ENCODE results near the gene MFN2.
"Not testable (repeated sequence)": the region's sequence is repeated elsewhere in the genome, so short reads cannot be mapped to it uniquely, and the experiment has no call there.

Gene MFN2

GRCh38 chr1:12019858-12020509 lies 39.7 kb downstream of the MFN2 start:
- DNase-seq (ENCODE audit: insufficient read length, low spot score): no peak
- no peak for FAIRE-seq

DNA sequence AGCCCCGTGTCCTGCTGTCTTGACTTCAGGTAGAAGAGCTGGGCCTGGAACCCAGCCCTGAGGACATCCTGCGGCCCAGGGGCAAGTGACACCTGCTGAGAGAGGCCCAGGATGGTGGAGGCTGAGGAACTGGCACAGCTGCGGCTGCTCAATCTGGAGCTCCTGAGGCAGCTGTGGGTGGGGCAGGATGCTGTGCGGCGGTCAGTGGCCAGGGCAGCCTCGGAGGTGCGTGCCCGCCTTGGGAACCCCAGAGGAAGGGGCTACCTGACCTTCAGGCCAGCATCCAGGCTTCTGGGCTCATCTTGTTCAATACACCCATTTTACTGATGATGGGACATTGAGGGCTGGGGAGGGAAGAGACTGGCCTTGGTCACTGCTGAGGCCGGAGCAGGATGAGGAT lies 41.4 kb downstream of the MFN2 start:
- FAIRE-seq (no peak), DNase-seq (ENCODE audit: insufficient read length, low spot score) (no peak)

GRCh38 chr1:12022036-12022435 lies 41.8 kb downstream of the MFN2 start:
- no peak for DNase-seq (ENCODE audit: insufficient read length, low spot score)
- no peak for FAIRE-seq

DNA sequence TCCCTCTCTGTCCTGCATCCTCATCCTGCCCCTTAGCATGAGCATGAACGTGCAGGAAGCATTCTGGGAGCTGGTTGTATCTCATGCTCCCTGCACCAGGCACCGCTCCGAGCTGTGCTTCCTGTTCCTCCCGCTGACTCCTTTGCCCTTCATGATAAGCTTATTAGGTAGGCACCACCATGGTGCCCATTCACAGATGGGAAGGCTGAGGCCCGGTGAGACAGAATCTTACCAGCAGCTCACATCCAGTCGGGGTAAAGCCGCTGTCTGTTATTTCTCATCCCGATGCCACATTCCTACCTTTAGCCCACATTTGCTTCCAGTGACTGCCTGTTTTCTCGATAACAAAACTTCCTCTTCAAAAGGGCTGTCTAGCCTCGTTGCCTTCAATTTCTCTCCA lies 46.3 kb downstream of the MFN2 start:
- no peak for DNase-seq (ENCODE audit: insufficient read length, low spot score)
- no peak for FAIRE-seq

- FAIRE-seq: no peak
Measured at GRCh38 chr1:12028248-12028647, 48.0 kb downstream of the MFN2 start.

DNA sequence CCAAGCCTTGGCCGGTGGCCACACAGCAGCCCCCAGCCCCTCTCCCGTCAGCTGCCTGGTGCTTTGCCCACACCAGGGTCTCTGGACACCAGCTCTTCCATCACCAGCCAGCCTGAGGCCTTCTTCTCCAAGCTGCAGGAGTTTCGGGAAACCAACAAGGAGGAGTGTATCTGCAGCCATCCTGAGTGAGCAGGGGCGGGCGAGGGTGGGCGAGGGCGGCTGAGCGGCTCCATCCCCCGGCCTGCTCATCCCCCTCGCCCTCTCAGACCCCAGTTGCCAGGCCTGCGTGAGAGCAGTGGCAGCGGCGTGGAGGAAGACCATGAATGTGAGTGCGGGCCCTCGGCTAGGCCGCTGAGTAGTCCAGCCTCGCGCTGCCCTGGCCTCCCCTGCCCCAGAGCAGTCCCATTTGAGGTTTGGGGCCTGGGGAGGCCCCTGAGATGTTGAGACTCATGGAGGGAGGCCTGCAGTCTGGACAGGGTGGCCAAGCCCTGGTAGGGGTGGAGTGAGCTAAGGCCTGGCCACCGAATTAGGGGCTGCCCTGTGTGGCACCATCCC lies 48.8 kb downstream of the MFN2 start:
- no peak for FAIRE-seq

More at GRCh38 chr1:12028248-12028647, 48.0 kb downstream of the MFN2 start:
- DNase-seq (ENCODE audit: insufficient read length, low spot score): no peak

GRCh38 chr1:12029720-12030339 lies 49.6 kb downstream of the MFN2 start:
- FAIRE-seq (no peak), DNase-seq (ENCODE audit: insufficient read length, low spot score) (no peak)

More for the DNA sequence above, 48.8 kb downstream of the MFN2 start:
- DNase-seq (ENCODE audit: insufficient read length, low spot score): no peak

DNA sequence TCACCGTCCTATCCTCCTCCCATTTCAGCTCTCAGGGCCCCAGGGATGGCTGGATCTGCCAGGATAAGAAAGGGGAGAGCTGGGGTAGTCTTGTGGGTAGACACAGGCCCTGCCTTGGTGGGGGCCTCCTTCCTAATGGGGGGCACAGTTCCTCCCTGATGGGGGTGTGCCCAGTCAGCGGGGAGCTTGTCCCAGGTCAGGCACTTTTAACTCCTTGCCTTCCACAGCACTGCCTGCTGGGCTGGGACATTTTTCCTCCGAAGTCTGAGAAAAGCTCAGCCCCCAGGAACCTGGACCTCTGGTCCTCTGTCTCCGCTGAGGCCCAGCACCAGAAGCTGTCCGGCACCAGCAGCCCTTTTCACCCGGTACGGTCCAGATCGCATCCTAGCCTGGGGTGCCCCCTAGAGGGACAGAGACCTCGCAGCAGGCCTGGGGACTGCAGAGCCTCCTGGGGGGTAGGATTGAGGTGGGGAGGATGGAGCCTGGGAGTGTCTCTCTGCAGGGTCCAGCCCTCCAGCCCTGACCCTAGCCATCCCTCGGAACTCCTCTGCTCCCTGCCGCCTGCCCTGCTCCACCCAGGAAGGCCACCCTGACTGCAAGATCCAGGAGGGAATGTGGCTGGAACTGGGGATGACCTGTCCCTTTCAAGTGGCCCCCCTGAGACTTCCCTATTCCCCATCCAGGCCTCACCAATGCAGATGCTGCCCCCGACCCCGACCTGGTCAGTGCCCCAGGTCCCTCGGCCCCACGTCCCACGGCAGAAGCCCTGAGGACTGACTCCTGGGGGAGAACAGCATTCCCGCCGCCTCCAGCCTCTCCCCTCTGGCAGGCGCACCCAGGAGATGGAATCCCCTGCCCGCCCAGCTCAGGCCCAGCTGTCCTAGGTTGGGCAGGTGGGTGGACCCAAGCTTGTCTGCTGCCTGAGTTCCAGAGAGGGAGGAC lies 51.1 kb downstream of the MFN2 start:
- DNase-seq (ENCODE audit: insufficient read length, low spot score) (peak; percentile 41), FAIRE-seq (no peak)

DNA sequence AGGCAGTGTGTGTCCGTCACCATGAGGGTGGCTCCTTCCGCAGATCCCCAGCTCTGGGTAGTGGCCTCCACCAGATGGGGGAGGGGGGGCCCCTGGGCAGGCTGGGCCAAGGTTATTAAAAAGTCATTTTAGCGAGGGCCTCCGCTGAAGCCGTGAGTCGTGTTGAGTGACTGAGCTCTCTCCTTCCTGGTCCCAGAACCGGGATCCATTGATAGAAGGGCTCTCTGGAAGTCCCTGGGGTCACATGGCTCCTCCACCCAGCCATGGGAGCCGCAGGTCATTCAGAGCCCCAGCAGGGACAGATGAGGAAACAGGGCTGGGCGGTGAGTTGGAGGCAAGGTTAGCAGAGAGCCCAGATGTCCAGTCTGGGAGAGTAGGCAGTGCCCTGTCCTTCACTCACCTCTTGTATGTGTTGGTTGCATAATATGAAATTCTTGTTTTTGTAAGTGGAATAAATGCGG lies 51.9 kb downstream of the MFN2 start:
- FAIRE-seq (no peak), DNase-seq (ENCODE audit: insufficient read length, low spot score) (no peak)

GRCh38 chr1:12033441-12033840 lies 53.2 kb downstream of the MFN2 start:
- FAIRE-seq; DNase-seq (ENCODE audit: insufficient read length, low spot score): not testable (repeated sequence)

DNA sequence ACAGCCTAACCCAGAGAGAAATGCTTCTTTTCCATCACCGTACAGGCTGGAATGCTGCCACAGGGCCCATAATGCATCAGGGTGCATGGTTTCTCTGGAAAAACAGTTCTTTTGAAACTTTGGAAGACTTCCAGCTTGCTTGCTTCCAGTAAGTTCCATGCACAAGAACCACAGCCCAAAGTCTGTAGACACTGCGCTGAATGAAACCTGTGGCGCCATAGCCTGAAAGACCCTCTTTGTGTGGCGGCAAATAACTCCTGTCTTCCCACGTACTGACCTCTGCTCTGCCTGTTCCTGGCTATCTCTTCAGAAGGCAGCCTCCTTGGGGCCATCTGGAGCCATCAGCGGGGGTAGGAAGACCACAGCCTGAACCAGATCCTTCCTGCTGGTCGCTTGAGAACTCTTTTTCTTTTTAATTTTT lies 54.1 kb downstream of the MFN2 start:
- FAIRE-seq: no peak
- no peak for DNase-seq (ENCODE audit: insufficient read length, low spot score)

- DNase-seq (ENCODE audit: insufficient read length, low spot score) (no peak), FAIRE-seq (no peak)
Measured at GRCh38 chr1:12035312-12035711, 55.1 kb downstream of the MFN2 start.

- no peak for FAIRE-seq
Measured at GRCh38 chr1:12037486-12038355, 57.5 kb downstream of the MFN2 start.

DNA sequence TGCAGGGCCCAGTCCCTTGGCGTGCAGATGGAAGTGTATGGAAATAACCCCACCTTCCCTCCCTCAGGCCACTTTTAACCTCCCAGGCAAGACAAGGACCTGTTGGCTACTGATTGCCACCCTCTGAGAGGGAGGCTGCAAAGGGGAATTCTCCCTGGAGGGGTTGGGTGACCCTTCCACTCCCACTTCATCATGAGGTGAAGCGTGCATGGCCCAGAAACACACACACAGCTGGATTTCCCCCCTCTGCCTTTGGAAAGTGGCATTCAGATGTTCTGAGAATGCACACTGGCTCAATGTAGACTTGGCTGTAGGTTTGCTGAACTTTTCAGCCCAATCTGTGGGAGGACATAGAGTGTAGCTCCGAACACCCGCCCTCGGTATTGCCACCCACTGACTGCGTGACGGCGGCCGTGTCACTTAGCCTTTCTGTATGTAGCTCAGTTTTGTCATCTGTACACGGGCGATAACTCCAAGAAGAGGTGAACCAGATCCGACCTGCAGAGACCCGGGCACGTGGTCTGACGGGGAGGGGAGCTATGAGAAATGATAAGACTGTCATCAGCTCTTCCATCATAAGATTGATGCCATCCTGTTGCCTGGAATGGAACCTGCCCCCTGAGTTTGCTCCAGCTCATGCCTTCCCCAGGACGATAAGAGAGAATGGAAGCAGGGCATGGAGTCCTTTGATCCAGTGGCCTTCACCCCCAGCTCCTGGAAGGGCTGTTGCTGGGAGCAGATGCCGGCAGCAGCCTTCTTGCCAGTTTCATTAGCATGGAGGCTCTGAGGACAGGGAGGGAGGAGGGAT lies 58.3 kb downstream of the MFN2 start:
- FAIRE-seq: no peak
- DNase-seq (ENCODE audit: insufficient read length, low spot score): no peak

More at GRCh38 chr1:12037486-12038355, 57.5 kb downstream of the MFN2 start:
- DNase-seq (ENCODE audit: insufficient read length, low spot score): no peak

GRCh38 chr1:12039164-12039525 lies 58.9 kb downstream of the MFN2 start:
- DNase-seq (ENCODE audit: insufficient read length, low spot score) (no peak), FAIRE-seq (no peak)

DNA sequence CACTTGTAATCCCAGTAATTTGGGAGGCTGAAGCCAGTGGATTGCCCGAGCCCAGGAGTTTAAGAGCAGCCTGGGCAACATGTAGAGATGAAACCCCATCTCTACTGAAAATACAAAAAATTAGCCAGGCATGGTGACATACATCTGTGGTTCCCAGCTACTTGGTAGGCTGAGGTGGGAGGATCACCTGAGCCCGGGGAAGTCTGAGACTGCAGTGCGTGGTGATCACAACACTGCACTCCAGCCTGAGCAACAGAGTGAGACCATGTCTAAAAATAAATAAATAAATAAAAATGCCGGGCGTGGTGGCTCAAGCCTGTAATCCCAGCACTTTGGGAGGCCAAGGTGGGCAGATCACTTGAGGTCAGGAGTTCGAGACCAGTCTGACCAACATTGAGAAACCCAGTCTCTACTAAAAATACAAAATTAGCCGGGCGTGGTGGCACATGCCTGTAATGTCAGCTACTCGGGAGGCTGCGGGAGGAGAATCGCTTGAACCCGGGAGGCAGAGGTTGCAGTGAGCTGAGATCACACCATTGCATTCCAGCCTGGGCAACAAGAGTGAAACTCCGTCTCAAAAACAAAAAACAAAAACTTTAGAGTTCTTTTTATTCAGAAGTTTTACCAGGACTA lies 59.7 kb downstream of the MFN2 start:
- DNase-seq (ENCODE audit: insufficient read length, low spot score); FAIRE-seq: not testable (repeated sequence)

DNA sequence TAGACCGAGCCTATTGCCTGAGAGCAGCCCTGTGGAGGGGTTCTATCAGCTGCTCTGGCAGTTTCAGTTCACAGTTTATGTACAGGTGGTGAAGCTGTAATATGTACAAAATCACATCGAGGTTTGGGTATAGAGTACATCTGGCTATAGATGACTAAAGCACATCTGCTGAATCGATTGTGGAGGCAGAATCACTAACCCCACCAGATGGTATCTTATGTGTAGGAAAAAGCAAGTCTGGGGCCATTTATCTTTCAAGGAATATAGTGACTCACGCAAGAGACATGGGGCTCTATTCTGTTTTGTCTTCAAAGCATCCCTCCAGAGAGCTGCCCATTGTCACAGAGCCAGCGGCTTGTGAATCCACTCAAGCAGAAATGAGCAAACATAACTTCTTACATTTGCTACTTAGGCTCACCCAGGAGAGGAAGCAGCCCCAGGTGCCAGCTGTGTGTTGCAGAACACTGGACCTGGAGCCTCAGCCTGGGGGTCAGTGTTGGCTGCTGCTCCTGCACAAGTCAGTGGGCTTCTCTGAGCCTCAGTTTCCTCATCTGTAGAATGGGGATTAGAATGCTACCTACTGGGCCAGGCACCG lies 60.3 kb downstream of the MFN2 start:
- DNase-seq (ENCODE audit: insufficient read length, low spot score) (no peak), FAIRE-seq (no peak)

GRCh38 chr1:12044187-12044877 lies 64.1 kb downstream of the MFN2 start:
- not testable (repeated sequence) for FAIRE-seq

More at GRCh38 chr1:12044187-12044877, 64.1 kb downstream of the MFN2 start:
- DNase-seq (ENCODE audit: insufficient read length, low spot score): not testable (repeated sequence)
